ENCODE measurements around the gene ATXN7L3. TPM values are rescaled to one million over a fixed set of nuclear protein-coding genes. Genes with fewer than 3 reads are reported as not detected.

ATXN7L3 gene
- total and polyA plus RNA-seq, 10 of the 15 experiments (the other 5 are each of a cell fraction or from before 2014, with no cell fraction given): 0.71 to 78.7 (median 32.7) TPM

- TF ChIP-seq SMAD5 (IDR thresholded peaks at IDR 0.05; ENCODE audit: low read depth): peak; percentile 75; the same call in 1 of the 2 replicates
- no peak for TF ChIP-seq ESRRA (IDR thresholded peaks at IDR 0.05; ENCODE audit: low read length)
- TF ChIP-seq RFX5 (IDR thresholded peaks at IDR 0.05; ENCODE audit: low read depth, low read length): 0 out of 2 replicates have a peak, but pooled peaks have one; percentile 21
- TF ChIP-seq NRF1 (conservative IDR thresholded peaks at IDR 0.05; ENCODE audit: low read depth, low read length): no peak
- no peak for TF ChIP-seq KLF5 (IDR thresholded peaks at IDR 0.05; ENCODE audit: partially characterized antibody)
- TF ChIP-seq, protein P1, sequence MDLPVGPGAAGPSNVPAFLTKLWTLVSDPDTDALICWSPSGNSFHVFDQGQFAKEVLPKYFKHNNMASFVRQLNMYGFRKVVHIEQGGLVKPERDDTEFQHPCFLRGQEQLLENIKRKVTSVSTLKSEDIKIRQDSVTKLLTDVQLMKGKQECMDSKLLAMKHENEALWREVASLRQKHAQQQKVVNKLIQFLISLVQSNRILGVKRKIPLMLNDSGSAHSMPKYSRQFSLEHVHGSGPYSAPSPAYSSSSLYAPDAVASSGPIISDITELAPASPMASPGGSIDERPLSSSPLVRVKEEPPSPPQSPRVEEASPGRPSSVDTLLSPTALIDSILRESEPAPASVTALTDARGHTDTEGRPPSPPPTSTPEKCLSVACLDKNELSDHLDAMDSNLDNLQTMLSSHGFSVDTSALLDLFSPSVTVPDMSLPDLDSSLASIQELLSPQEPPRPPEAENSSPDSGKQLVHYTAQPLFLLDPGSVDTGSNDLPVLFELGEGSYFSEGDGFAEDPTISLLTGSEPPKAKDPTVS (IDR thresholded peaks at IDR 0.05; ENCODE audit: low read depth, low read length): no peak
- no peak for TF ChIP-seq BRCA1 (IDR thresholded peaks at IDR 0.05; ENCODE audit: low read depth, low read length)
- TF ChIP-seq CBX3 (IDR thresholded peaks at IDR 0.05; ENCODE audit: borderline replicate concordance, low read depth): no peak
- TF ChIP-seq IRF4 (IDR thresholded peaks at IDR 0.05; ENCODE audit: low read depth, low read length): no peak
- TF ChIP-seq, protein P2, sequence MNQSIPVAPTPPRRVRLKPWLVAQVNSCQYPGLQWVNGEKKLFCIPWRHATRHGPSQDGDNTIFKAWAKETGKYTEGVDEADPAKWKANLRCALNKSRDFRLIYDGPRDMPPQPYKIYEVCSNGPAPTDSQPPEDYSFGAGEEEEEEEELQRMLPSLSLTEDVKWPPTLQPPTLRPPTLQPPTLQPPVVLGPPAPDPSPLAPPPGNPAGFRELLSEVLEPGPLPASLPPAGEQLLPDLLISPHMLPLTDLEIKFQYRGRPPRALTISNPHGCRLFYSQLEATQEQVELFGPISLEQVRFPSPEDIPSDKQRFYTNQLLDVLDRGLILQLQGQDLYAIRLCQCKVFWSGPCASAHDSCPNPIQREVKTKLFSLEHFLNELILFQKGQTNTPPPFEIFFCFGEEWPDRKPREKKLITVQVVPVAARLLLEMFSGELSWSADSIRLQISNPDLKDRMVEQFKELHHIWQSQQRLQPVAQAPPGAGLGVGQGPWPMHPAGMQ (IDR thresholded peaks at IDR 0.05; ENCODE audit: borderline replicate concordance): no peak
- TF ChIP-seq GABPA (IDR thresholded peaks at IDR 0.05; ENCODE audit: low read depth): peak; percentile 99
- peak in 1 of 2 experiments; percentile 43; a peak in 1 of 4 replicates for TF ChIP-seq SRF (IDR thresholded peaks at IDR 0.05; ENCODE audit: low read depth in 2 of 2, low read length in 2 of 2)
- TF ChIP-seq, protein P3, sequence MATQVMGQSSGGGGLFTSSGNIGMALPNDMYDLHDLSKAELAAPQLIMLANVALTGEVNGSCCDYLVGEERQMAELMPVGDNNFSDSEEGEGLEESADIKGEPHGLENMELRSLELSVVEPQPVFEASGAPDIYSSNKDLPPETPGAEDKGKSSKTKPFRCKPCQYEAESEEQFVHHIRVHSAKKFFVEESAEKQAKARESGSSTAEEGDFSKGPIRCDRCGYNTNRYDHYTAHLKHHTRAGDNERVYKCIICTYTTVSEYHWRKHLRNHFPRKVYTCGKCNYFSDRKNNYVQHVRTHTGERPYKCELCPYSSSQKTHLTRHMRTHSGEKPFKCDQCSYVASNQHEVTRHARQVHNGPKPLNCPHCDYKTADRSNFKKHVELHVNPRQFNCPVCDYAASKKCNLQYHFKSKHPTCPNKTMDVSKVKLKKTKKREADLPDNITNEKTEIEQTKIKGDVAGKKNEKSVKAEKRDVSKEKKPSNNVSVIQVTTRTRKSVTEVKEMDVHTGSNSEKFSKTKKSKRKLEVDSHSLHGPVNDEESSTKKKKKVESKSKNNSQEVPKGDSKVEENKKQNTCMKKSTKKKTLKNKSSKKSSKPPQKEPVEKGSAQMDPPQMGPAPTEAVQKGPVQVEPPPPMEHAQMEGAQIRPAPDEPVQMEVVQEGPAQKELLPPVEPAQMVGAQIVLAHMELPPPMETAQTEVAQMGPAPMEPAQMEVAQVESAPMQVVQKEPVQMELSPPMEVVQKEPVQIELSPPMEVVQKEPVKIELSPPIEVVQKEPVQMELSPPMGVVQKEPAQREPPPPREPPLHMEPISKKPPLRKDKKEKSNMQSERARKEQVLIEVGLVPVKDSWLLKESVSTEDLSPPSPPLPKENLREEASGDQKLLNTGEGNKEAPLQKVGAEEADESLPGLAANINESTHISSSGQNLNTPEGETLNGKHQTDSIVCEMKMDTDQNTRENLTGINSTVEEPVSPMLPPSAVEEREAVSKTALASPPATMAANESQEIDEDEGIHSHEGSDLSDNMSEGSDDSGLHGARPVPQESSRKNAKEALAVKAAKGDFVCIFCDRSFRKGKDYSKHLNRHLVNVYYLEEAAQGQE (IDR thresholded peaks at IDR 0.05; ENCODE audit: low read depth, low read length): no peak
- TF ChIP-seq WRNIP1 (IDR thresholded peaks at IDR 0.05; ENCODE audit: borderline replicate concordance, low read depth, low read length): 0 out of 2 replicates have a peak, but pooled peaks have one; percentile 64
- no peak for TF ChIP-seq NFYB (IDR thresholded peaks at IDR 0.05; ENCODE audit: insufficient read depth, low read depth, low read length)
- no peak for TF ChIP-seq CHD4 (IDR thresholded peaks at IDR 0.05)
- no peak for TF ChIP-seq EED (IDR thresholded peaks at IDR 0.05; ENCODE audit: low read depth)
- peak; percentile 66; the same call in 1 of the 2 replicates for TF ChIP-seq CHD2 (IDR thresholded peaks at IDR 0.05; ENCODE audit: borderline replicate concordance, low read depth, low read length)
- no peak for TF ChIP-seq PAX8 (IDR thresholded peaks at IDR 0.05)
- no peak for TF ChIP-seq LARP7 (IDR thresholded peaks at IDR 0.05)
- TF ChIP-seq SMARCA5 (IDR thresholded peaks at IDR 0.05): peak; percentile 54
- TF ChIP-seq, protein P4, sequence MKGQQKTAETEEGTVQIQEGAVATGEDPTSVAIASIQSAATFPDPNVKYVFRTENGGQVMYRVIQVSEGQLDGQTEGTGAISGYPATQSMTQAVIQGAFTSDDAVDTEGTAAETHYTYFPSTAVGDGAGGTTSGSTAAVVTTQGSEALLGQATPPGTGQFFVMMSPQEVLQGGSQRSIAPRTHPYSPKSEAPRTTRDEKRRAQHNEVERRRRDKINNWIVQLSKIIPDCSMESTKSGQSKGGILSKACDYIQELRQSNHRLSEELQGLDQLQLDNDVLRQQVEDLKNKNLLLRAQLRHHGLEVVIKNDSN (IDR thresholded peaks at IDR 0.05; ENCODE audit: borderline replicate concordance, extremely low read length, insufficient read depth, low read depth, low read length): no peak
- TF ChIP-seq ZBED1 (IDR thresholded peaks at IDR 0.05; ENCODE audit: borderline replicate concordance): no peak
- peak; percentile 99 for TF ChIP-seq CREM (IDR thresholded peaks at IDR 0.05; ENCODE audit: low read depth)
Measured at GRCh38 chr17:44186307-44187130, 13.2 kb downstream of the ATXN7L3 start, which contains the start of gene TMUB2 (continued).
